WTC11 (cell line): ENCODE results near the gene CDK4. TPM values are rescaled to one million over a fixed set of nuclear protein-coding genes. Genes with fewer than 3 reads are reported as not detected.

ENCODE experiments used
- ATAC-seq: fragments of 200-7000 bp; cut with Tn5 transposase; 2 replicates; pipeline ENCODE4 v1.10.0; 2021; ENCODE audit warnings: mild to moderate bottlenecking, moderate library complexity
- CTCF ChIA-PET: fragments of 300-600 bp; sonication (Branson Sonifier 250); formaldehyde crosslinking; loops from one replicate; lab custom pipeline; 2021; ENCODE audit warnings: antibody characterized with exemption; lab: Charles Lee
- POLR2A ChIA-PET: fragments of 350-600 bp; sonication (Branson Sonifier 250); formaldehyde crosslinking; loops from one replicate; lab custom pipeline; 2021; ENCODE audit warnings: antibody characterized with exemption; lab: Charles Lee
- DNase-seq: peaks from one replicate; pipeline ENCODE4 v3.0.0; 2021; ENCODE audit warnings: low spot score
- H3K27ac Mint-ChIP-seq: 2 replicates; pipeline ENCODE4 v1.8.0; 2021; ENCODE audit warnings: mixed read lengths
- H3K27me3 Mint-ChIP-seq: 2 replicates; pipeline ENCODE4 v1.8.0; 2021; ENCODE audit warnings: low read depth, mild to moderate bottlenecking, moderate library complexity, mixed read lengths
- H3K36me3 Mint-ChIP-seq: 2 replicates; pipeline ENCODE4 v1.8.0; 2021; ENCODE audit warnings: mixed read lengths
- H3K4me1 Mint-ChIP-seq: 2 replicates; pipeline ENCODE4 v1.8.0; 2022; ENCODE audit warnings: mixed read lengths
- H3K4me3 Mint-ChIP-seq: 2 replicates; pipeline ENCODE4 v1.8.0; 2021; ENCODE audit warnings: mild to moderate bottlenecking, moderate library complexity, mixed read lengths
- H3K9me3 Mint-ChIP-seq: 2 replicates; pipeline ENCODE4 v1.8.0; 2021; ENCODE audit warnings: mixed read lengths
- ATF3 ChIP-seq: sonication (generic); formaldehyde crosslinking; conservative IDR thresholded peaks from 2 replicates; pipeline ENCODE4 v1.8.1; 2022; ENCODE audit warnings: mild to moderate bottlenecking, missing genetic modification reagents
- EMX1 ChIP-seq: fragments of 250-450 bp; sonication (Bioruptor Pico); IDR thresholded peaks from 2 replicates; pipeline ENCODE4 v1.8.0; 2021; ENCODE audit warnings: mild to moderate bottlenecking
- IRF2 ChIP-seq: sonication (generic); formaldehyde crosslinking; IDR thresholded peaks from 2 replicates; pipeline ENCODE4 v1.8.0; 2022; ENCODE audit warnings: low read depth, missing genetic modification reagents, borderline replicate concordance
- MAX ChIP-seq: sonication (generic); formaldehyde crosslinking; IDR thresholded peaks from 2 replicates; pipeline ENCODE4 v1.8.0; 2022; ENCODE audit warnings: mild to moderate bottlenecking, missing genetic modification reagents
- NR2C2 ChIP-seq: sonication (generic); formaldehyde crosslinking; IDR thresholded peaks from 2 replicates; pipeline ENCODE4 v1.8.0; 2022; ENCODE audit warnings: mild to moderate bottlenecking, missing genetic modification reagents
- NR3C1 ChIP-seq: sonication (generic); formaldehyde crosslinking; conservative IDR thresholded peaks from 2 replicates; pipeline ENCODE4 v1.8.1; 2023; ENCODE audit warnings: low read depth, mild to moderate bottlenecking, missing genetic modification reagents
- PRDM15 ChIP-seq: sonication (generic); formaldehyde crosslinking; IDR thresholded peaks from 2 replicates; pipeline ENCODE4 v1.8.0; 2022; ENCODE audit warnings: missing genetic modification reagents
- PRRX2 ChIP-seq: fragments of 250-450 bp; sonication (Bioruptor Pico); IDR thresholded peaks from 2 replicates; pipeline ENCODE4 v1.8.0; 2021; ENCODE audit warnings: mild to moderate bottlenecking
- TEAD1 ChIP-seq: sonication (generic); formaldehyde crosslinking; IDR thresholded peaks from 2 replicates; pipeline ENCODE4 v1.8.0; 2022; ENCODE audit warnings: mild to moderate bottlenecking, missing genetic modification reagents
- TP53 ChIP-seq: sonication (generic); formaldehyde crosslinking; IDR thresholded peaks from 2 replicates; pipeline ENCODE4 v1.8.1; 2023; ENCODE audit warnings: mild to moderate bottlenecking, missing genetic modification reagents
- USF2 ChIP-seq: sonication (generic); formaldehyde crosslinking; IDR thresholded peaks from 2 replicates; pipeline ENCODE4 v1.8.1; 2023; ENCODE audit warnings: mild to moderate bottlenecking, missing genetic modification reagents, moderate library complexity
- ZNF512 ChIP-seq: sonication (generic); formaldehyde crosslinking; IDR thresholded peaks from 2 replicates; pipeline ENCODE4 v1.8.1; 2022; ENCODE audit warnings: missing genetic modification reagents, borderline replicate concordance
- total RNA-seq: library from RNA; stranded (reverse); gene quantifications from 3 replicates; pipeline ENCODE4 v1.2.3, GENCODE V29; 2021

CDK4 gene
- total RNA-seq, 1 experiment from 2014 or later, result 152 TPM

- peaks cover 52% of the 10 kb centered on the region for H3K36me3 Mint-ChIP-seq
- no peak for ATAC-seq
- H3K27me3 Mint-ChIP-seq, result peaks cover 20% of the 10 kb centered on the region
- no peak for DNase-seq
- ChIA-PET POLR2A (no interaction called here), CTCF (interaction anchor here (1.1 kb wide), 1 partner anchor 23 kb away, joined by 3 read pairs; no protein-coding TSS in a partner anchor)
- no peak overlapping the region for H3K27ac Mint-ChIP-seq
- TF ChIP-seq MAX (CRISPR knock-in tag) (no peak), ATF3 (CRISPR knock-in tag) (no peak), EMX1 (CRISPR knock-in tag) (no peak), IRF2 (CRISPR knock-in tag) (no peak), PRRX2 (CRISPR knock-in tag) (no peak), PRDM15 (CRISPR knock-in tag) (no peak), USF2 (no peak)
- no peaks in the 10 kb centered on the region; the same call in 1 of the 2 replicates for H3K9me3 Mint-ChIP-seq
- H3K4me1 Mint-ChIP-seq, result peaks cover 40% of the 10 kb centered on the region
- H3K4me3 Mint-ChIP-seq, result no peak overlapping the region
These were observed 3.0 kb downstream of the CDK4 start for GRCh38 chr12:57749061-57749460.

GRCh38 chr12:57746025-57746424 is 6.1 kb downstream of the CDK4 start:
- TF ChIP-seq NR3C1 (CRISPR knock-in tag) (no peak), ZNF512 (no peak)
- CTCF ChIA-PET, result interaction anchor here (1.1 to 2.5 kb wide), 2 partner anchors 11 kb away, joined by 4 to 34 read pairs; no protein-coding TSS in a partner anchor
- Mint-ChIP-seq H3K4me3 (peak overlapping the region; percentile 93), H3K4me1 (peaks cover 21% of the 10 kb centered on the region), H3K27ac (no peak overlapping the region), H3K9me3 (no peaks in the 10 kb centered on the region; the same call in 1 of the 2 replicates), H3K36me3 (peaks cover 46% of the 10 kb centered on the region), H3K27me3 (peaks cover 35% of the 10 kb centered on the region)
- POLR2A ChIA-PET, result no interaction called here
- ATAC-seq, result no peak
- no peak for DNase-seq

- ATAC-seq, result peak; percentile 9
These were observed 6.6 kb downstream of the CDK4 start for GRCh38 chr12:57745485-57745881.

More at GRCh38 chr12:57745485-57745881, 6.6 kb downstream of the CDK4 start:
- DNase-seq, result no peak
- Mint-ChIP-seq H3K4me3 (peak overlapping the region; percentile 93), H3K9me3 (no peaks in the 10 kb centered on the region; the same call in 1 of the 2 replicates), H3K27ac (peak overlapping the region; percentile 98), H3K36me3 (peaks cover 41% of the 10 kb centered on the region), H3K27me3 (peaks cover 40% of the 10 kb centered on the region), H3K4me1 (peaks cover 15% of the 10 kb centered on the region)
- TF ChIP-seq TEAD1 (CRISPR knock-in tag) (0 out of 2 replicates have a peak, but pooled peaks have one; percentile 1), NR2C2 (CRISPR knock-in tag) (no peak), TP53 (CRISPR knock-in tag) (no peak)
- POLR2A ChIA-PET, result interaction anchor here (0.6 to 1.8 kb wide), 6 partner anchors 9 to 293 kb away, joined by 3 to 12 read pairs (median 4); partner anchors contain the start of genes ATP23 and EEF1AKMT3
- CTCF ChIA-PET, result interaction anchor here (0.7 to 4.7 kb wide), 10 partner anchors 9 to 521 kb away, joined by 3 to 34 read pairs (median 4); partner anchors contain the start of gene GLI1
